Measurements from ENCODE around the gene C16orf92.
"Not testable (repeated sequence)": the region's sequence is repeated elsewhere in the genome, so short reads cannot be mapped to it uniquely, and the experiment has no call there.

Gene C16orf92

DNA sequence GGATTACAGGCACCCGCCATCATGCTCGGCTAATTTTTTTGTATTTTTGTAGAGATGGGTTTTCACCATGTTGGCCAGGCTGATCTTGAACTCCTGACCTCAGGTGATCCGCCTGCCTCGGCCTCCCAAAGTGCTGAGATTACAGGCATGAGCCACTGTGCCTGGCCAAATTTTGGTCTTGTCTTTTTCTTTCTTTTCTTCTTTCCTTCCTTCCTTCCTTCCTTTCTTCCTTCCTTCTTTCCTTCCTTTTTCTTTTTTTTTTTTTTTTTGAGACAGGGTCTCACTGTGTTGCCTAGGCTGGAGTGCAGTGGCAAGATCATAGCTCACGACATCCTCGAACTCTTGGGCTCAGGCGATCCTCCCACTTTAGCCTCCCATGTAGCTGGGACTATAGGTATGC is 7.5 kb upstream of the C16orf92 start:
- not testable (repeated sequence) for H3F3A ChIP-seq (ENCODE audit: low read depth); H3K4me2 ChIP-seq (ENCODE audit: low read depth, low read length, poor library complexity, severe bottlenecking)

DNA sequence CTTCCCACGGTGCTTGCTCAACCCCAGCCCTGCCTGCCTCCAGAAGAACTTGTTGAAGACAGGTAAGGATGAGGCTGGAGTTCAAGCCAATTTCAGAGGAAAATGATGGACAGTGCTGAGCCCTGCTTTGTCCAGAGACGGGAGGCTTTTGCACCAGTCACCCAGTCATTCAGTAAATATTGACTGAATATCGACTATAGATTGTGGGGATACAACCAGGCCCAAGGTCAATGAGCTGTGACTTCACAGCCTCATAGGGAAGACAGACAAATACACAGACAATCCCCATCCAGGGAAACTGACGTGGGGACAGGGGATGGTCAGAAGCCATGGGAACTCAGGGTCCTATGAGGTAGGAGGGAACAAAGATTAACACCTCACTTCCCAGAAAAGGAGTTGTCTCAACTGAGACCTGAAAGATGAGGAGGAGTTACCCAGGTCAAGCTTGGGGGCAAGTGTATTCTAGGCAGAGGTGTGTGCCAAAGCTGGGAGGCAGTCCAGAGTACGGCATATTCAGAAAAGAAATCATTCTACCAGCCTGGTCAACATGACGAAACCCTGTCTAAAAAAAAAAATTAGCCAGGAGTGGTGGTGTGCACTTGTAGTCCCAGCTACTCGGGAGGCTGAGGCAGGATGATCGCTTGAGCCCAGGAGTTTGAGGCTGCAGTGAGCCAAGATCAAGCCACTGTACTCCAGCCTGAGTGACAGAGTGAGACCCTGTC is 6.3 kb upstream of the C16orf92 start:
- Histone ChIP-seq H4K20me1 (ENCODE audit: insufficient read depth, low read length, poor library complexity, severe bottlenecking) (no peaks in the 10 kb centered on the region), H3K27me3 (ENCODE audit: insufficient read depth, low read length, poor library complexity, severe bottlenecking) (no peaks in the 10 kb centered on the region), H2AFZ (ENCODE audit: low read length) (no peak overlapping the region), H3K4me1 (ENCODE audit: insufficient read depth, low read length, poor library complexity, severe bottlenecking) (peaks cover 4% of the 10 kb centered on the region), H3K9ac (ENCODE audit: low read depth, low read length, poor library complexity, severe bottlenecking) (no peak overlapping the region), H3F3A (ENCODE audit: low read depth) (no peaks in the 10 kb centered on the region), H3K4me2 (ENCODE audit: low read depth, low read length, poor library complexity, severe bottlenecking) (no peak overlapping the region), H3K36me3 (ENCODE audit: insufficient read depth, low read length) (no peaks in the 10 kb centered on the region), H3K79me2 (ENCODE audit: insufficient read depth, low read length) (no peaks in the 10 kb centered on the region), H3K9me3 (ENCODE audit: insufficient read depth, low read depth, low read length) (no peaks in the 10 kb centered on the region), H3K4me3 (ENCODE audit: low read length, poor library complexity, severe bottlenecking) (no peak overlapping the region), H3K9me2 (replicated peaks; ENCODE audit: low read depth, low read length) (no peaks in the 10 kb centered on the region)
- TF ChIP-seq, protein P1, sequence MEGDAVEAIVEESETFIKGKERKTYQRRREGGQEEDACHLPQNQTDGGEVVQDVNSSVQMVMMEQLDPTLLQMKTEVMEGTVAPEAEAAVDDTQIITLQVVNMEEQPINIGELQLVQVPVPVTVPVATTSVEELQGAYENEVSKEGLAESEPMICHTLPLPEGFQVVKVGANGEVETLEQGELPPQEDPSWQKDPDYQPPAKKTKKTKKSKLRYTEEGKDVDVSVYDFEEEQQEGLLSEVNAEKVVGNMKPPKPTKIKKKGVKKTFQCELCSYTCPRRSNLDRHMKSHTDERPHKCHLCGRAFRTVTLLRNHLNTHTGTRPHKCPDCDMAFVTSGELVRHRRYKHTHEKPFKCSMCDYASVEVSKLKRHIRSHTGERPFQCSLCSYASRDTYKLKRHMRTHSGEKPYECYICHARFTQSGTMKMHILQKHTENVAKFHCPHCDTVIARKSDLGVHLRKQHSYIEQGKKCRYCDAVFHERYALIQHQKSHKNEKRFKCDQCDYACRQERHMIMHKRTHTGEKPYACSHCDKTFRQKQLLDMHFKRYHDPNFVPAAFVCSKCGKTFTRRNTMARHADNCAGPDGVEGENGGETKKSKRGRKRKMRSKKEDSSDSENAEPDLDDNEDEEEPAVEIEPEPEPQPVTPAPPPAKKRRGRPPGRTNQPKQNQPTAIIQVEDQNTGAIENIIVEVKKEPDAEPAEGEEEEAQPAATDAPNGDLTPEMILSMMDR (conservative IDR thresholded peaks at IDR 0.05; ENCODE audit: low read length), result no peak
- no peak for TF ChIP-seq EZH2phosphoT487 (IDR thresholded peaks at IDR 0.05; ENCODE audit: borderline replicate concordance)

More for the DNA sequence above, 7.5 kb upstream of the C16orf92 start:
- not testable (repeated sequence) for H3K4me3 ChIP-seq (ENCODE audit: low read length, poor library complexity, severe bottlenecking); H3K9ac ChIP-seq (ENCODE audit: low read depth, low read length, poor library complexity, severe bottlenecking); H3K36me3 ChIP-seq (ENCODE audit: insufficient read depth, low read length); H4K20me1 ChIP-seq (ENCODE audit: insufficient read depth, low read length, poor library complexity, severe bottlenecking); H2AFZ ChIP-seq (ENCODE audit: low read length); H3K79me2 ChIP-seq (ENCODE audit: insufficient read depth, low read length); H3K9me2 ChIP-seq (replicated peaks; ENCODE audit: low read depth, low read length); H3K9me3 ChIP-seq (ENCODE audit: insufficient read depth, low read depth, low read length); H3K4me1 ChIP-seq (ENCODE audit: insufficient read depth, low read length, poor library complexity, severe bottlenecking); H3K27me3 ChIP-seq (ENCODE audit: insufficient read depth, low read length, poor library complexity, severe bottlenecking)

DNA sequence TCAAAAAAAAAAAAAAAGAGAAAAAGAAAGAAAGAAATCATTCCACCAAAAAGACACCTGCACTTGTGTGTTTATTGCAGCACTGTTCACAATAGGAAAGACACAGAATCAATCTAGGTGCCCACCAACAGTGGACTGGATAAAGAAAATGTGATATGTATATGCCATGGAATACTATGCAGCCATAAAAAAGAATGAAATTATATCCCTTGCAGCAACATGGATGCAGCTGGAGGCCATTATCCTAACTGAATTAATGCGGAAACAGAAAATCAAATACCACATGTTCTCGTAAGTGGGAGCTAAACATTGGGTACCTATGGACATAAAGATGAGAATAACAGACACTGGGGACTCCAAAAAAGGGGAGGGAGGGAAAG is 5.7 kb upstream of the C16orf92 start:
- Histone ChIP-seq H3K36me3 (ENCODE audit: insufficient read depth, low read length) (no peaks in the 10 kb centered on the region), H3K27me3 (ENCODE audit: insufficient read depth, low read length, poor library complexity, severe bottlenecking) (no peaks in the 10 kb centered on the region), H3K79me2 (ENCODE audit: insufficient read depth, low read length) (no peaks in the 10 kb centered on the region), H3K9me3 (ENCODE audit: insufficient read depth, low read depth, low read length) (no peaks in the 10 kb centered on the region), H3K4me1 (ENCODE audit: insufficient read depth, low read length, poor library complexity, severe bottlenecking) (peaks cover 4% of the 10 kb centered on the region), H3K4me2 (ENCODE audit: low read depth, low read length, poor library complexity, severe bottlenecking) (no peak overlapping the region), H3K9me2 (replicated peaks; ENCODE audit: low read depth, low read length) (no peaks in the 10 kb centered on the region), H3K9ac (ENCODE audit: low read depth, low read length, poor library complexity, severe bottlenecking) (no peak overlapping the region), H3K4me3 (ENCODE audit: low read length, poor library complexity, severe bottlenecking) (no peak overlapping the region), H2AFZ (ENCODE audit: low read length) (no peak overlapping the region), H3F3A (ENCODE audit: low read depth) (no peaks in the 10 kb centered on the region), H4K20me1 (ENCODE audit: insufficient read depth, low read length, poor library complexity, severe bottlenecking) (no peaks in the 10 kb centered on the region)
- TF ChIP-seq, protein P1 (conservative IDR thresholded peaks at IDR 0.05; ENCODE audit: low read length), result no peak
- TF ChIP-seq EZH2phosphoT487 (IDR thresholded peaks at IDR 0.05; ENCODE audit: borderline replicate concordance), result no peak

DNA sequence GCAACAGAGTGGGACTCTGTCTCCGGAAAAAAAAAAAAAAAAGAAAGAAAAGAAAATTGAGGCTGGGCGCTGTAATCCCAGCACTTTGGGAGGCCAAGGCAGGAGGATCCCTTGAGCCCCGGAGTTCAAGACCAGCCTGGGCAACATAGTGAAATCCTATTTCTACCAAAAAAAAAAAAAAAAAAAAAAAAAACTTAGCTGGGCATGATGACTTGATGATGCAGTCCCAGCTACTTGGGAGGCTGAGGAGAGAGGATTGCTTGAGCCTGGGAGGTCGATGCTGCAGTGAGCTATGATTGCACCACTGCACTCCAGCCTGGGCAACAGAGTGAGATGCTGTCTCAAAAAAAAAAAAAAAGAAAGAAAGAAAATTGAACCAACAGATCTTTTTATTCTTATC is 5.1 kb upstream of the C16orf92 start:
- H3K4me2 ChIP-seq (ENCODE audit: low read depth, low read length, poor library complexity, severe bottlenecking); H3K9me3 ChIP-seq (ENCODE audit: insufficient read depth, low read depth, low read length); H4K20me1 ChIP-seq (ENCODE audit: insufficient read depth, low read length, poor library complexity, severe bottlenecking); H3K9me2 ChIP-seq (replicated peaks; ENCODE audit: low read depth, low read length); H3K4me1 ChIP-seq (ENCODE audit: insufficient read depth, low read length, poor library complexity, severe bottlenecking); H3K9ac ChIP-seq (ENCODE audit: low read depth, low read length, poor library complexity, severe bottlenecking); H3K4me3 ChIP-seq (ENCODE audit: low read length, poor library complexity, severe bottlenecking); H3K79me2 ChIP-seq (ENCODE audit: insufficient read depth, low read length); H2AFZ ChIP-seq (ENCODE audit: low read length); H3K27me3 ChIP-seq (ENCODE audit: insufficient read depth, low read length, poor library complexity, severe bottlenecking); H3F3A ChIP-seq (ENCODE audit: low read depth); H3K36me3 ChIP-seq (ENCODE audit: insufficient read depth, low read length): not testable (repeated sequence)

All from Loucy (cell line).